SK-N-SH treated with all-trans-retinoic acid at 6 μM for 48 hours (cell line): ENCODE measurements around the gene MFSD6.

Experiments
- ATAC-seq: fragments of 200-7000 bp; cut with Tn5 transposase; 3 replicates; pipeline ENCODE4 v1.9.1; 2020; ENCODE audit warnings: mild to moderate bottlenecking, moderate library complexity
- ARNTL ChIP-seq: fragments of 450-650 bp; formaldehyde crosslinking; IDR thresholded peaks from 2 replicates; pipeline ENCODE4 v1.5.0; 2020; ENCODE audit warnings: low read depth, mild to moderate bottlenecking, moderate library complexity, borderline replicate concordance
- BACH2 ChIP-seq: fragments of 250-450 bp; sonication (Bioruptor Pico); IDR thresholded peaks from 2 replicates; pipeline ENCODE4 v1.9.0; 2021; ENCODE audit warnings: mild to moderate bottlenecking, borderline replicate concordance
- CSDC2 ChIP-seq: fragments of 250-450 bp; sonication (Bioruptor Pico); IDR thresholded peaks from 2 replicates; pipeline ENCODE4 v1.5.0; 2020; ENCODE audit warnings: mild to moderate bottlenecking, moderate library complexity
- ESRRG ChIP-seq: fragments of 250-450 bp; sonication (Bioruptor Pico); IDR thresholded peaks from 2 replicates; pipeline ENCODE4 v1.6.1; 2021; ENCODE audit warnings: mild to moderate bottlenecking
- GLIS3 ChIP-seq: fragments of 250-450 bp; sonication (Bioruptor Pico); IDR thresholded peaks from 2 replicates; pipeline ENCODE4 v1.5.0; 2020; ENCODE audit warnings: mild to moderate bottlenecking, moderate library complexity
- ISL1 ChIP-seq: fragments of 250-450 bp; sonication (Bioruptor Pico); IDR thresholded peaks from 2 replicates; pipeline ENCODE4 v2.1.2; 2022; ENCODE audit warnings: mild to moderate bottlenecking, moderate library complexity
- OSR1 ChIP-seq: fragments of 250-450 bp; sonication (Bioruptor Pico); IDR thresholded peaks from 2 replicates; pipeline ENCODE4 v1.8.0; 2022; ENCODE audit warnings: moderate library complexity, mild to moderate bottlenecking, inconsistent platforms
- PPARA ChIP-seq: fragments of 250-450 bp; sonication (Bioruptor Pico); IDR thresholded peaks from 2 replicates; pipeline ENCODE4 v1.5.0; 2020; ENCODE audit warnings: mild to moderate bottlenecking, borderline replicate concordance
- RARB ChIP-seq: fragments of 250-450 bp; sonication (Bioruptor Pico); IDR thresholded peaks from 2 replicates; pipeline ENCODE4 v1.8.0; 2021; ENCODE audit warnings: mild to moderate bottlenecking, moderate library complexity
- SNAI2 ChIP-seq: fragments of 250-450 bp; sonication (Bioruptor Pico); IDR thresholded peaks from 2 replicates; pipeline ENCODE4 v1.5.0; 2020; ENCODE audit warnings: mild to moderate bottlenecking, moderate library complexity
- TCF4 ChIP-seq: fragments of 250-450 bp; sonication (Bioruptor Pico); IDR thresholded peaks from 2 replicates; pipeline ENCODE4 v1.8.0; 2021; ENCODE audit warnings: mild to moderate bottlenecking, moderate library complexity, borderline replicate concordance
- TOX ChIP-seq: fragments of 250-450 bp; sonication (Bioruptor Pico); IDR thresholded peaks from 2 replicates; pipeline ENCODE4 v1.8.0; 2021; ENCODE audit warnings: mild to moderate bottlenecking, moderate library complexity, borderline replicate concordance
- ZC3H10 ChIP-seq: fragments of 250-450 bp; sonication (Bioruptor Pico); IDR thresholded peaks from 2 replicates; pipeline ENCODE4 v1.5.1; 2021; ENCODE audit warnings: mild to moderate bottlenecking, moderate library complexity
- ZFP3 ChIP-seq: fragments of 250-450 bp; sonication (Bioruptor Pico); IDR thresholded peaks from 2 replicates; pipeline ENCODE4 v1.5.0; 2020; ENCODE audit warnings: mild to moderate bottlenecking, moderate library complexity
- ZFP30 ChIP-seq: fragments of 450-650 bp; formaldehyde crosslinking; IDR thresholded peaks from 2 replicates; pipeline ENCODE4 v1.5.0; 2022; ENCODE audit warnings: mild to moderate bottlenecking, moderate library complexity
- ZNF565 ChIP-seq: fragments of 450-650 bp; formaldehyde crosslinking; conservative IDR thresholded peaks from 2 replicates; pipeline ENCODE4 v1.5.0; 2020; ENCODE audit warnings: low read depth, mild to moderate bottlenecking, moderate library complexity
- ZNF70 ChIP-seq: fragments of 450-650 bp; formaldehyde crosslinking; IDR thresholded peaks from 2 replicates; pipeline ENCODE4 v1.5.0; 2020; ENCODE audit warnings: mild to moderate bottlenecking, moderate library complexity
- ZNF8 ChIP-seq: fragments of 450-650 bp; formaldehyde crosslinking; IDR thresholded peaks from 2 replicates; pipeline ENCODE4 v1.5.0; 2020; ENCODE audit warnings: mild to moderate bottlenecking, moderate library complexity
- TF ChIP-seq, protein P1 (sequence below): fragments of 250-450 bp; sonication (Bioruptor Pico); IDR thresholded peaks from 2 replicates; pipeline ENCODE4 v1.5.1; 2021; ENCODE audit warnings: mild to moderate bottlenecking, moderate library complexity
- TF ChIP-seq, protein P2 (sequence below): fragments of 250-450 bp; sonication (Bioruptor Pico); IDR thresholded peaks from 2 replicates; pipeline ENCODE4 v1.8.0; 2021; ENCODE audit warnings: low read depth, mild to moderate bottlenecking, moderate library complexity, borderline replicate concordance
- TF ChIP-seq, protein P3 (sequence below): fragments of 250-450 bp; sonication (Bioruptor Pico); IDR thresholded peaks from 2 replicates; pipeline ENCODE4 v1.5.1; 2020; ENCODE audit warnings: low read depth, mild to moderate bottlenecking, moderate library complexity
- TF ChIP-seq, protein P4 (sequence below): fragments of 250-450 bp; sonication (Bioruptor Pico); IDR thresholded peaks from 2 replicates; pipeline ENCODE4 v1.8.0; 2020; ENCODE audit warnings: mild to moderate bottlenecking, moderate library complexity, borderline replicate concordance
- TF ChIP-seq, protein P5 (sequence below): fragments of 250-450 bp; sonication (Bioruptor Pico); IDR thresholded peaks from 2 replicates; pipeline ENCODE4 v1.5.0; 2020; ENCODE audit warnings: mild to moderate bottlenecking, moderate library complexity

The MFSD6 gene

DNA sequence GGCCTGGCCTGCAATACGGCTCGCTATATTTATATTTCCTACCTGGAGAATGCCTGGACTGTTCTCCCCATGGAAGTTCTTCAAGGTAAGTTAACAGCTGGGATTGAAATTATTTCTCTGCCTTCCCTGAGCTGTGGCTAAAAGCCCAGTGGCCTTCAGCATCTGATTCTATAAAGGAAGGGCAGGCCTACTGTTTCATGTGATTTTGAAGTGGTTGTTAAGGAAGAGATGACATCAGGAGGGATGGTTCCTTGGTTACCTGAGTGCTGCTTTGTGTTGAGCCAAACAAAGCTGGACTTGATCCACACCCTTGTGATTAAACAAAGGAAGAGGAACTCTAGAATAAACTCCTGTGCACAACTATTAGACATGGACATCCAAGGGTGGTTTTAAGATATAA, 61.6 kb downstream of the MFSD6 start:
- peak; percentile 77 for ATAC-seq
- no peak for TF ChIP-seq TOX (CRISPR knock-in tag)
- TF ChIP-seq, protein P1, sequence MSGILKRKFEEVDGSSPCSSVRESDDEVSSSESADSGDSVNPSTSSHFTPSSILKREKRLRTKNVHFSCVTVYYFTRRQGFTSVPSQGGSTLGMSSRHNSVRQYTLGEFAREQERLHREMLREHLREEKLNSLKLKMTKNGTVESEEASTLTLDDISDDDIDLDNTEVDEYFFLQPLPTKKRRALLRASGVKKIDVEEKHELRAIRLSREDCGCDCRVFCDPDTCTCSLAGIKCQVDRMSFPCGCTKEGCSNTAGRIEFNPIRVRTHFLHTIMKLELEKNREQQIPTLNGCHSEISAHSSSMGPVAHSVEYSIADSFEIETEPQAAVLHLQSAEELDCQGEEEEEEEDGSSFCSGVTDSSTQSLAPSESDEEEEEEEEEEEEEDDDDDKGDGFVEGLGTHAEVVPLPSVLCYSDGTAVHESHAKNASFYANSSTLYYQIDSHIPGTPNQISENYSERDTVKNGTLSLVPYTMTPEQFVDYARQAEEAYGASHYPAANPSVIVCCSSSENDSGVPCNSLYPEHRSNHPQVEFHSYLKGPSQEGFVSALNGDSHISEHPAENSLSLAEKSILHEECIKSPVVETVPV (CRISPR knock-in tag), result no peak
- TF ChIP-seq PPARA (CRISPR knock-in tag), result no peak
- TF ChIP-seq SNAI2 (CRISPR knock-in tag), result no peak

DNA sequence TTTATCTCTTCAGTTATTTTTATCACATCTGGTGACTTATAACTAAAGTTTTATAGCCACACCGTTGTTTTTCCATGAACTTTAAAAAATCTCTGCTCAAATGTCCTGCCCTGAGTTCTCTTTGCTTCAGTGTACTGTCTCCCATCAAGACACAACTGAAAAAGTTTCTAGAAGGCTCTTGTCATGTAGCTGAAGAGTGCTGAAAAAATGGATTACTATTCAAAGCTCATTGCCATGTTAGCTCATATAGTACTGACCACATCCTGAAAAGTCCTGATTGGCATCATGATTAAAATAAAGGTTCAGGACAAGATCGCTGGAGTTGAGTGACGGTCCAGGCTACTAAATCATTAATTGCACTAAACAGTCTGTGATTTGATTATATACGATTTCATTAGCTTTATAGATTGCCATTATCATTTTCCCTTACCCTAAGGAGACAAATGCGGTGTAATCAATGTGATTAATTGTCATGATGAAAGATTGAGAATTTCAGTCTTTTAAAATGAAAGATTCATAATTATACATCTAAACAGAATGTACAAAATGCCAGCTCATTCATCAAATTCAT, 62.2 kb downstream of the MFSD6 start:
- TF ChIP-seq ZNF70 (no peak), PPARA (CRISPR knock-in tag) (no peak), CSDC2 (no peak), TOX (CRISPR knock-in tag) (no peak), ZFP3 (CRISPR knock-in tag) (no peak), RARB (CRISPR knock-in tag) (no peak), ESRRG (CRISPR knock-in tag) (no peak), SNAI2 (CRISPR knock-in tag) (no peak), ISL1 (peak; percentile 90), TCF4 (CRISPR knock-in tag) (peak; percentile 58; the same call in 1 of the 2 replicates), ZC3H10 (CRISPR knock-in tag) (peak; percentile 64), BACH2 (no peak), ZNF565 (no peak), ZFP30 (CRISPR knock-in tag) (peak; percentile 4; the same call in 1 of the 2 replicates), ARNTL (no peak), ZNF8 (CRISPR knock-in tag) (peak; percentile 23; the same call in 1 of the 2 replicates), OSR1 (no peak), GLIS3 (CRISPR knock-in tag) (no peak)
- TF ChIP-seq, protein P2, sequence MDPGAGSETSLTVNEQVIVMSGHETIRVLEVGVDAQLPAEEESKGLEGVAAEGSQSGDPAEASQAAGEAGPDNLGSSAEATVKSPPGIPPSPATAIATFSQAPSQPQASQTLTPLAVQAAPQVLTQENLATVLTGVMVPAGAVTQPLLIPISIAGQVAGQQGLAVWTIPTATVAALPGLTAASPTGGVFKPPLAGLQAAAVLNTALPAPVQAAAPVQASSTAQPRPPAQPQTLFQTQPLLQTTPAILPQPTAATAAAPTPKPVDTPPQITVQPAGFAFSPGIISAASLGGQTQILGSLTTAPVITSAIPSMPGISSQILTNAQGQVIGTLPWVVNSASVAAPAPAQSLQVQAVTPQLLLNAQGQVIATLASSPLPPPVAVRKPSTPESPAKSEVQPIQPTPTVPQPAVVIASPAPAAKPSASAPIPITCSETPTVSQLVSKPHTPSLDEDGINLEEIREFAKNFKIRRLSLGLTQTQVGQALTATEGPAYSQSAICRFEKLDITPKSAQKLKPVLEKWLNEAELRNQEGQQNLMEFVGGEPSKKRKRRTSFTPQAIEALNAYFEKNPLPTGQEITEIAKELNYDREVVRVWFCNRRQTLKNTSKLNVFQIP (CRISPR knock-in tag), result no peak
- TF ChIP-seq, protein P3, sequence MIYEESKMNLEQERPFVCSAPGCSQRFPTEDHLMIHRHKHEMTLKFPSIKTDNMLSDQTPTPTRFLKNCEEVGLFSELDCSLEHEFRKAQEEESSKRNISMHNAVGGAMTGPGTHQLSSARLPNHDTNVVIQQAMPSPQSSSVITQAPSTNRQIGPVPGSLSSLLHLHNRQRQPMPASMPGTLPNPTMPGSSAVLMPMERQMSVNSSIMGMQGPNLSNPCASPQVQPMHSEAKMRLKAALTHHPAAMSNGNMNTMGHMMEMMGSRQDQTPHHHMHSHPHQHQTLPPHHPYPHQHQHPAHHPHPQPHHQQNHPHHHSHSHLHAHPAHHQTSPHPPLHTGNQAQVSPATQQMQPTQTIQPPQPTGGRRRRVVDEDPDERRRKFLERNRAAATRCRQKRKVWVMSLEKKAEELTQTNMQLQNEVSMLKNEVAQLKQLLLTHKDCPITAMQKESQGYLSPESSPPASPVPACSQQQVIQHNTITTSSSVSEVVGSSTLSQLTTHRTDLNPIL (CRISPR knock-in tag), result peak; percentile 73; the same call in 1 of the 2 replicates
- TF ChIP-seq, protein P4, sequence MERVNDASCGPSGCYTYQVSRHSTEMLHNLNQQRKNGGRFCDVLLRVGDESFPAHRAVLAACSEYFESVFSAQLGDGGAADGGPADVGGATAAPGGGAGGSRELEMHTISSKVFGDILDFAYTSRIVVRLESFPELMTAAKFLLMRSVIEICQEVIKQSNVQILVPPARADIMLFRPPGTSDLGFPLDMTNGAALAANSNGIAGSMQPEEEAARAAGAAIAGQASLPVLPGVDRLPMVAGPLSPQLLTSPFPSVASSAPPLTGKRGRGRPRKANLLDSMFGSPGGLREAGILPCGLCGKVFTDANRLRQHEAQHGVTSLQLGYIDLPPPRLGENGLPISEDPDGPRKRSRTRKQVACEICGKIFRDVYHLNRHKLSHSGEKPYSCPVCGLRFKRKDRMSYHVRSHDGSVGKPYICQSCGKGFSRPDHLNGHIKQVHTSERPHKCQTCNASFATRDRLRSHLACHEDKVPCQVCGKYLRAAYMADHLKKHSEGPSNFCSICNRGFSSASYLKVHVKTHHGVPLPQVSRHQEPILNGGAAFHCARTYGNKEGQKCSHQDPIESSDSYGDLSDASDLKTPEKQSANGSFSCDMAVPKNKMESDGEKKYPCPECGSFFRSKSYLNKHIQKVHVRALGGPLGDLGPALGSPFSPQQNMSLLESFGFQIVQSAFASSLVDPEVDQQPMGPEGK (CRISPR knock-in tag), result peak; percentile 60
- TF ChIP-seq, protein P1 (CRISPR knock-in tag), result peak; percentile 73; the same call in 1 of the 2 replicates
- TF ChIP-seq, protein P5, sequence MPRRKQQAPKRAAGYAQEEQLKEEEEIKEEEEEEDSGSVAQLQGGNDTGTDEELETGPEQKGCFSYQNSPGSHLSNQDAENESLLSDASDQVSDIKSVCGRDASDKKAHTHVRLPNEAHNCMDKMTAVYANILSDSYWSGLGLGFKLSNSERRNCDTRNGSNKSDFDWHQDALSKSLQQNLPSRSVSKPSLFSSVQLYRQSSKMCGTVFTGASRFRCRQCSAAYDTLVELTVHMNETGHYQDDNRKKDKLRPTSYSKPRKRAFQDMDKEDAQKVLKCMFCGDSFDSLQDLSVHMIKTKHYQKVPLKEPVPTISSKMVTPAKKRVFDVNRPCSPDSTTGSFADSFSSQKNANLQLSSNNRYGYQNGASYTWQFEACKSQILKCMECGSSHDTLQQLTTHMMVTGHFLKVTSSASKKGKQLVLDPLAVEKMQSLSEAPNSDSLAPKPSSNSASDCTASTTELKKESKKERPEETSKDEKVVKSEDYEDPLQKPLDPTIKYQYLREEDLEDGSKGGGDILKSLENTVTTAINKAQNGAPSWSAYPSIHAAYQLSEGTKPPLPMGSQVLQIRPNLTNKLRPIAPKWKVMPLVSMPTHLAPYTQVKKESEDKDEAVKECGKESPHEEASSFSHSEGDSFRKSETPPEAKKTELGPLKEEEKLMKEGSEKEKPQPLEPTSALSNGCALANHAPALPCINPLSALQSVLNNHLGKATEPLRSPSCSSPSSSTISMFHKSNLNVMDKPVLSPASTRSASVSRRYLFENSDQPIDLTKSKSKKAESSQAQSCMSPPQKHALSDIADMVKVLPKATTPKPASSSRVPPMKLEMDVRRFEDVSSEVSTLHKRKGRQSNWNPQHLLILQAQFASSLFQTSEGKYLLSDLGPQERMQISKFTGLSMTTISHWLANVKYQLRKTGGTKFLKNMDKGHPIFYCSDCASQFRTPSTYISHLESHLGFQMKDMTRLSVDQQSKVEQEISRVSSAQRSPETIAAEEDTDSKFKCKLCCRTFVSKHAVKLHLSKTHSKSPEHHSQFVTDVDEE (CRISPR knock-in tag), result no peak
- ATAC-seq, result no peak
